Endothelial cell of umbilical vein (primary cell): ENCODE results near the gene SLC17A9. TPM values are rescaled to one million over a fixed set of nuclear protein-coding genes. Genes with fewer than 3 reads are reported as not detected.

Source experiments
- BruUV-seq: library from RNA; stranded (reverse); fragments of 400-500 nt; replicated peaks from 2 replicates; lab custom pipeline; 2021; lab: Mats Ljungman, UMichigan
- CTCF ChIA-PET: fragments of 300-600, 350-600 bp; sonication (Branson Sonifier 250); formaldehyde crosslinking; loops from one replicate; lab custom pipeline; 2021; ENCODE audit warnings: antibody characterized with exemption, inconsistent platforms; lab: Charles Lee
- POLR2A ChIA-PET: fragments of 300-600, 350-600 bp; sonication (Branson Sonifier 250); formaldehyde crosslinking; loops from one replicate; lab custom pipeline; 2021; ENCODE audit warnings: antibody characterized with exemption, inconsistent platforms; lab: Charles Lee
- DNase-seq: peaks from one replicate; pipeline ENCODE4 v3.0.0-alpha.2; 2011; ENCODE audit warnings: low read depth, low spot score
- FAIRE-seq: peaks from 2 replicates; lab custom pipeline; 2011; peaks lifted over from hg19 to GRCh38; lab: Jason Lieb, UNC
- H2AFZ ChIP-seq: 2 replicates; pipeline ENCODE4 v1.6.0; 2012; ENCODE audit warnings: low read depth, low read length, control low read depth, inconsistent platforms
- H3K27ac ChIP-seq: 2 replicates; pipeline ENCODE4 v1.5.1; 2011; ENCODE audit warnings: low read depth, mild to moderate bottlenecking, control low read depth, low read length, moderate library complexity; ENCODE audit not compliant: insufficient read depth
- H3K27me3 ChIP-seq, 2 experiments: 2 replicates each; pipeline versions ENCODE4 v1.6.0 to v1.6.1; 2011; ENCODE audit warnings: low read length in 2 of 2, mixed read lengths in 1 of 2; ENCODE audit not compliant: control insufficient read depth in 2 of 2, insufficient read depth in 2 of 2
- H3K36me3 ChIP-seq, 2 experiments: 2 replicates in 1 of 2; 3 replicates in 1 of 2; pipeline ENCODE4 v1.5.1; 2011; ENCODE audit warnings: low read length in 2 of 2, mild to moderate bottlenecking in 1 of 2, moderate library complexity in 1 of 2; ENCODE audit not compliant: control insufficient read depth in 2 of 2, insufficient read depth in 2 of 2; ENCODE audit errors: extremely low read depth in 1 of 2
- H3K4me1 ChIP-seq: 3 replicates; pipeline ENCODE4 v1.5.1; 2011; ENCODE audit warnings: mild to moderate bottlenecking, low read length; ENCODE audit not compliant: control insufficient read depth, insufficient read depth; ENCODE audit errors: extremely low read depth
- H3K4me2 ChIP-seq: 2 replicates; pipeline ENCODE4 v1.6.1; 2011; ENCODE audit warnings: low read length, control low read depth, mixed read lengths; ENCODE audit not compliant: insufficient read depth
- H3K4me3 ChIP-seq, 3 experiments: fragments of 200-600 bp in 1 of 3; sonication (generic), shearing (Covaris generic) in 1 of 3; replicated peaks in 1 of 3; 2 replicates each; pipeline ENCODE4 v1.5.1; 2011 to 2016; ENCODE audit warnings: control low read depth in 3 of 3, low read length in 3 of 3, mild to moderate bottlenecking in 2 of 3, inconsistent platforms in 1 of 3, low read depth in 1 of 3, moderate library complexity in 1 of 3; ENCODE audit not compliant: insufficient read depth in 1 of 3
- H3K79me2 ChIP-seq: 2 replicates; pipeline ENCODE4 v1.6.0; 2012; ENCODE audit warnings: low read length, inconsistent platforms; ENCODE audit not compliant: control insufficient read depth, insufficient read depth
- H3K9ac ChIP-seq: replicated peaks from 2 replicates; pipeline ENCODE3; 2011; ENCODE audit warnings: low read length, control low read depth; ENCODE audit not compliant: insufficient read depth; ENCODE audit errors: extremely low read depth
- H3K9me1 ChIP-seq: replicated peaks from 3 replicates; pipeline ENCODE4 v1.6.0; 2011; ENCODE audit warnings: mild to moderate bottlenecking, low read length; ENCODE audit not compliant: control insufficient read depth, insufficient read depth; ENCODE audit errors: extremely low read depth
- H3K9me3 ChIP-seq: replicated peaks from 2 replicates; pipeline ENCODE4 v1.5.1; 2012; ENCODE audit warnings: low read length, inconsistent platforms; ENCODE audit not compliant: control insufficient read depth, insufficient read depth
- H4K20me1 ChIP-seq: replicated peaks from 2 replicates; pipeline ENCODE3; 2011; ENCODE audit warnings: mild to moderate bottlenecking, low read length; ENCODE audit not compliant: control insufficient read depth, insufficient read depth; ENCODE audit errors: extremely low read depth
- CTCF ChIP-seq, 2 donors: IDR thresholded peaks; 1 replicate in 1 of 2; 2 replicates in 1 of 2; pipeline ENCODE4 v1.5.1; 2011; ENCODE audit warnings: low read length in 2 of 2, mild to moderate bottlenecking in 2 of 2, moderate library complexity in 2 of 2, control low read depth in 1 of 2, inconsistent platforms in 1 of 2, low read depth in 1 of 2; ENCODE audit not compliant: insufficient read depth in 1 of 2; ENCODE audit errors: extremely low read depth in 1 of 2
- EZH2 ChIP-seq: IDR thresholded peaks from 2 replicates; pipeline ENCODE4 v1.6.1; 2012; ENCODE audit warnings: borderline replicate concordance, low read depth, mild to moderate bottlenecking, moderate library complexity, low read length, inconsistent platforms; ENCODE audit not compliant: severe bottlenecking
- FOS ChIP-seq: IDR thresholded peaks from 2 replicates; pipeline ENCODE4 v1.6.1; 2011; ENCODE audit warnings: mild to moderate bottlenecking, low read length, moderate library complexity, borderline replicate concordance; ENCODE audit not compliant: insufficient read depth
- JUN ChIP-seq: IDR thresholded peaks from 2 replicates; pipeline ENCODE4 v1.6.1; 2011; ENCODE audit warnings: borderline replicate concordance, low read depth; ENCODE audit not compliant: insufficient read length, insufficient read depth
- MYC ChIP-seq: IDR thresholded peaks from one replicate; pipeline ENCODE4 v1.6.1; 2011; ENCODE audit warnings: mild to moderate bottlenecking, low read depth, low read length
- POLR2A ChIP-seq: IDR thresholded peaks from 2 replicates; pipeline ENCODE4 v1.6.1; 2012; ENCODE audit warnings: low read depth, mild to moderate bottlenecking, control low read depth, low read length
- POLR2AphosphoS5 ChIP-seq: IDR thresholded peaks from 2 replicates; pipeline ENCODE4 v1.6.1; 2012; ENCODE audit warnings: low read depth, mild to moderate bottlenecking, control low read depth, low read length, moderate library complexity; ENCODE audit not compliant: insufficient read depth
- dilution Hi-C: fragments of 300-500 bp; cut with MboI; formaldehyde crosslinking; loops from one replicate; pipeline ENCODE4 v1.15.0; 2019; ENCODE audit warnings: low sequenced_read_pairs; ENCODE audit not compliant: extremely low pct_ligation_motif_present
- intact Hi-C: fragments of 100-400 bp; cut with micrococcal nuclease; formaldehyde crosslinking; loops from one replicate; pipeline ENCODE4 v1.10.0; 2022
- polyA plus RNA-seq, 4 experiments: library from polyadenylated mRNA; depleted of rRNA in 3 of 4; stranded (reverse) in 3 of 4; unstranded in 1 of 4; fragments of >200 nt; gene quantifications; 2 replicates each; pipeline versions ENCODE4 v1.2.1 to v1.2.3, GENCODE V29; 2011 to 2012; ENCODE audit warnings: missing spikeins in 1 of 4
- total RNA-seq: library from RNA; stranded (reverse); gene quantifications from 2 replicates; pipeline ENCODE4 v1.2.3, GENCODE V29; 2021
- TF ChIP-seq, protein P1 (sequence below): IDR thresholded peaks from 2 replicates; pipeline ENCODE4 v1.6.1; 2011; ENCODE audit not compliant: insufficient read depth, insufficient read length

The SLC17A9 gene
- total and polyA plus RNA-seq, 2 donors (not counting 3 experiments of a cell fraction or from before 2014, with no cell fraction given) = 38.2 to 44.5 TPM

GRCh38 chr20:62964700-62965099, 12.2 kb downstream of the SLC17A9 start:
- Histone ChIP-seq H3K36me3 (peaks cover 5 to 7% of the 10 kb centered on the region in 2 experiments), H3K27me3 (no peaks in the 10 kb centered on the region), H3K9me1 (no peaks in the 10 kb centered on the region), H3K27ac (no peak overlapping the region), H3K9me3 (no peaks in the 10 kb centered on the region), H3K79me2 (no peaks in the 10 kb centered on the region), H3K4me1 (no peaks in the 10 kb centered on the region), H2AFZ (no peak overlapping the region), H3K4me2 (no peak overlapping the region), H3K4me3 (no peak overlapping the region), H3K9ac (no peak overlapping the region), H4K20me1 (no peaks in the 10 kb centered on the region)
- intact Hi-C loops (no loop called here), dilution Hi-C loops (no loop called here)
- BruUV-seq = no TSS peak
- no peak for TF ChIP-seq MYC
- TF ChIP-seq FOS = no peak
- no peak for FAIRE-seq
- ChIA-PET CTCF (no interaction called here), POLR2A (no interaction called here)
- DNase-seq = no peak

GRCh38 chr20:62965363-62965771, 12.9 kb downstream of the SLC17A9 start:
- BruUV-seq = no TSS peak
- Histone ChIP-seq H3K27me3 (no peaks in the 10 kb centered on the region), H3K79me2 (no peaks in the 10 kb centered on the region), H3K9me1 (no peaks in the 10 kb centered on the region), H3K27ac (no peak overlapping the region), H3K4me2 (no peak overlapping the region), H4K20me1 (no peaks in the 10 kb centered on the region), H3K9me3 (no peaks in the 10 kb centered on the region), H3K9ac (no peak overlapping the region), H3K4me3 (no peak overlapping the region), H3K4me1 (no peaks in the 10 kb centered on the region), H2AFZ (no peak overlapping the region), H3K36me3 (peaks cover 5 to 7% of the 10 kb centered on the region in 2 experiments)
- TF ChIP-seq MYC (no peak), CTCF (IDR thresholded peaks at IDR 0.05; ENCODE audit: extremely low read depth in 1 of 2, insufficient read depth in 1 of 2, low read depth in 1 of 2, low read length in 2 of 2) (no peak), JUN (no peak), EZH2 (no peak), POLR2AphosphoS5 (no peak), FOS (no peak), POLR2A (no peak)
- TF ChIP-seq, protein P1, sequence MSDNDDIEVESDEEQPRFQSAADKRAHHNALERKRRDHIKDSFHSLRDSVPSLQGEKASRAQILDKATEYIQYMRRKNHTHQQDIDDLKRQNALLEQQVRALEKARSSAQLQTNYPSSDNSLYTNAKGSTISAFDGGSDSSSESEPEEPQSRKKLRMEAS = no peak
- dilution Hi-C loops (no loop called here), intact Hi-C loops (no loop called here)
- FAIRE-seq = no peak
- POLR2A ChIA-PET = no interaction called here
- no peak for DNase-seq
- CTCF ChIA-PET = interaction anchor here (1.1 to 1.2 kb wide), 3 partner anchors 14 to 43 kb away, joined by 3 read pairs; no protein-coding TSS in a partner anchor
